Chondrocyte (in vitro differentiated cells): Measurements from ENCODE around the gene GPR158. TPM values are rescaled to one million over a fixed set of nuclear protein-coding genes. Genes with fewer than 3 reads are reported as not detected.

ENCODE experiments used
- DNase-seq: peaks from one replicate; pipeline ENCODE4 v3.0.0; 2021; ENCODE audit warnings: mixed read lengths, low spot score
- H3K27ac Mint-ChIP-seq: one replicate; pipeline ENCODE4 v1.8.0; 2021; ENCODE audit warnings: mild to moderate bottlenecking, moderate library complexity, mixed read lengths; ENCODE audit not compliant: unreplicated experiment
- H3K27me3 Mint-ChIP-seq: 2 replicates; pipeline ENCODE4 v1.8.0; 2021; ENCODE audit warnings: low read depth, mixed read lengths
- H3K36me3 Mint-ChIP-seq: 2 replicates; pipeline ENCODE4 v1.8.0; 2021; ENCODE audit warnings: low read depth, mixed read lengths
- H3K4me1 Mint-ChIP-seq: 2 replicates; pipeline ENCODE4 v1.8.0; 2021; ENCODE audit warnings: low read depth, mild to moderate bottlenecking, mixed read lengths
- H3K4me3 Mint-ChIP-seq: one replicate; pipeline ENCODE4 v1.8.0; 2021; ENCODE audit warnings: mild to moderate bottlenecking, moderate library complexity, mixed read lengths; ENCODE audit not compliant: unreplicated experiment
- H3K9me3 Mint-ChIP-seq: 2 replicates; pipeline ENCODE4 v1.8.0; 2021; ENCODE audit warnings: low read depth, mixed read lengths
- total RNA-seq: library from RNA; stranded (reverse); gene quantifications from 3 replicates; pipeline ENCODE4 v1.2.1, GENCODE V29; 2021
- TF ChIP-seq, protein P1 (sequence below): fragments of 200-600 bp; sonication (generic); IDR thresholded peaks from 2 replicates; pipeline ENCODE4 v1.5.0; 2021; ENCODE audit warnings: antibody characterized with exemption, mild to moderate bottlenecking, moderate library complexity

The GPR158 gene
- total RNA-seq, 1 donor from 2014 or later, result 0.10 TPM

DNA sequence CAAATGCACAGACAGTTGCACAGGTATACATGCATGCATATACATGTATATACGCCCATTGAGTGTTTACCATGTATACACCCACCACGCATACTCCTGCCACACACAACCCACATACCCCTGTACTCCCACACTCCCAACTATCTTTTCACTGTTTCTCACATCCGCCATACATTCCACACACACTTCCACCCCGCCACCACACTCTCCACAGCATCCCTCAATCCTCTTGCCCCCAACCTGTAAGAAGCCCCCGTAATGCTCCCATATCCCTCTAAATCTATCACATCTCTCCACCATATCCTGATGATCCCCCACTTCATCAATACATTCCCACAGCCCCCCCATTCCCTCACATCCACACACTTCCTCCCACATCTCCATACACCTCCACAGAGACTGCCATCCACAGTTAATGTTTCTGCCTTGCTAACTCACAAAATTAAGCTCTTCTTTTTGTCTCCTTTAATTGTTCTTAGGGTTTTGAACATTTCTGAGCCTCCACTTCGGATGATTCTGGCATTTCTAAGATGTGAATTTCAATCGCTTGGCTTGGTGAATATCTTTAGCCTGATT, 47.4 kb downstream of the GPR158 start:
- Mint-ChIP-seq H3K27ac (no peak overlapping the region), H3K36me3 (no peaks in the 10 kb centered on the region), H3K4me3 (no peak overlapping the region), H3K27me3 (peaks cover 18% of the 10 kb centered on the region), H3K4me1 (no peaks in the 10 kb centered on the region), H3K9me3 (no peaks in the 10 kb centered on the region)
- no peak for DNase-seq
- TF ChIP-seq, protein P1, sequence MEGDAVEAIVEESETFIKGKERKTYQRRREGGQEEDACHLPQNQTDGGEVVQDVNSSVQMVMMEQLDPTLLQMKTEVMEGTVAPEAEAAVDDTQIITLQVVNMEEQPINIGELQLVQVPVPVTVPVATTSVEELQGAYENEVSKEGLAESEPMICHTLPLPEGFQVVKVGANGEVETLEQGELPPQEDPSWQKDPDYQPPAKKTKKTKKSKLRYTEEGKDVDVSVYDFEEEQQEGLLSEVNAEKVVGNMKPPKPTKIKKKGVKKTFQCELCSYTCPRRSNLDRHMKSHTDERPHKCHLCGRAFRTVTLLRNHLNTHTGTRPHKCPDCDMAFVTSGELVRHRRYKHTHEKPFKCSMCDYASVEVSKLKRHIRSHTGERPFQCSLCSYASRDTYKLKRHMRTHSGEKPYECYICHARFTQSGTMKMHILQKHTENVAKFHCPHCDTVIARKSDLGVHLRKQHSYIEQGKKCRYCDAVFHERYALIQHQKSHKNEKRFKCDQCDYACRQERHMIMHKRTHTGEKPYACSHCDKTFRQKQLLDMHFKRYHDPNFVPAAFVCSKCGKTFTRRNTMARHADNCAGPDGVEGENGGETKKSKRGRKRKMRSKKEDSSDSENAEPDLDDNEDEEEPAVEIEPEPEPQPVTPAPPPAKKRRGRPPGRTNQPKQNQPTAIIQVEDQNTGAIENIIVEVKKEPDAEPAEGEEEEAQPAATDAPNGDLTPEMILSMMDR, result no peak

- peaks cover 16% of the 10 kb centered on the region for H3K27me3 Mint-ChIP-seq
- H3K27ac Mint-ChIP-seq, result no peak overlapping the region
- no peak overlapping the region for H3K4me3 Mint-ChIP-seq
- H3K36me3 Mint-ChIP-seq, result no peaks in the 10 kb centered on the region
- H3K4me1 Mint-ChIP-seq, result no peaks in the 10 kb centered on the region
- H3K9me3 Mint-ChIP-seq, result no peaks in the 10 kb centered on the region
- DNase-seq, result no peak
- TF ChIP-seq, protein P1, result peak; percentile 91
Observed at GRCh38 chr10:25226775-25227682, 52.2 kb downstream of the GPR158 start.

DNA sequence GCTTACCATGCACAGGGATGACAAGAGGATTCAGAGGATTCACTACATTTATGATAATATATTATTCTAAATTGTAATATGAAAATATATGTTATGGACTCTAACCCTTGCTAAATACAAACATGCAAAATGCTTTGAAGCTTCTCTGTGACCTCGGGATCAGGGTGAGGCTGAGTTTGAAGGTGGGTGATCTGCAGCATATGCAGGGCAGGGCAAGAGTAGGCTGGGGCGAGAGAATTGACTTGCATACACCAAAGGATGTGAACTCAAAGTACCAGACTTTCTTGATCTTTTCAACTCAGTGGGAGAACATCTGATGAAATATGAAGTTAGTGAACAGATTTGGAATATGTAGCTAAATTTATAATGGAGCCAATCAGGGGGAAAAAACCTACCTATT, 57.0 kb downstream of the GPR158 start:
- Mint-ChIP-seq H3K27ac (no peak overlapping the region), H3K4me1 (no peaks in the 10 kb centered on the region), H3K36me3 (no peaks in the 10 kb centered on the region), H3K9me3 (no peaks in the 10 kb centered on the region), H3K27me3 (peaks cover 17% of the 10 kb centered on the region), H3K4me3 (no peak overlapping the region)
- DNase-seq, result no peak
- TF ChIP-seq, protein P1, result no peak

DNA sequence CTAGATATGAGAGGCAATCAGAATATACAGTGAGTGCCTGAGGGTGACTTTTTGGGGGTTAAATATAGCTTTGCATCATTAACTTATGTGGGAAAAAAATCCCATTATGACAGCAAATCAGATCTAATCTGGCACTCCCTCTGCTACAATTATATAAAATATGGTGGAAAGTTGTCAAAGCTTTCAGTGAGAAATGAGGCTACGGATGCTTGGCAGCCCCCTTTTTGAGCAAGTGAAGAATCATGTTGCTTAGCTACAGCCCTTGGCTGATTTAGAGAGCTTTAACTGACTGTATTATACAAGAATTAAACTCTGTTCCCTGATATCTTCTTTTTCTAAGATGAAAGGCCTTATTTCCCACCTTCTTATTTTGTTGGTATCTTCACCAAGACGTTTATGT, 57.4 kb downstream of the GPR158 start:
- Mint-ChIP-seq H3K4me3 (no peak overlapping the region), H3K4me1 (no peaks in the 10 kb centered on the region), H3K36me3 (no peaks in the 10 kb centered on the region), H3K9me3 (no peaks in the 10 kb centered on the region), H3K27ac (no peak overlapping the region), H3K27me3 (peaks cover 17% of the 10 kb centered on the region)
- TF ChIP-seq, protein P1, result no peak
- DNase-seq, result no peak

GRCh38 chr10:25245165-25245564, 70.4 kb downstream of the GPR158 start:
- no peak overlapping the region for H3K4me3 Mint-ChIP-seq
- TF ChIP-seq, protein P1, result no peak
- no peaks in the 10 kb centered on the region for H3K9me3 Mint-ChIP-seq
- DNase-seq, result no peak
- no peaks in the 10 kb centered on the region for H3K36me3 Mint-ChIP-seq
- peaks cover 2% of the 10 kb centered on the region for H3K27me3 Mint-ChIP-seq
- H3K27ac Mint-ChIP-seq, result no peak overlapping the region
- H3K4me1 Mint-ChIP-seq, result no peaks in the 10 kb centered on the region
